Epithelial cell of esophagus (primary cell): ENCODE measurements around the gene BCKDHA.

Experiments used
- DNase-seq: peaks from one replicate; pipeline ENCODE4 v3.0.0; 2010; ENCODE audit warnings: low read depth
- H3K4me3 ChIP-seq: 2 replicates; pipeline ENCODE4 v1.5.1; 2011; ENCODE audit warnings: mild to moderate bottlenecking, low read length, control low read depth
- TF ChIP-seq, protein P1 (sequence below): IDR thresholded peaks from 2 replicates; pipeline ENCODE4 v1.5.1; 2011; ENCODE audit warnings: low read depth, mild to moderate bottlenecking, low read length, control low read depth, inconsistent platforms; ENCODE audit not compliant: insufficient read depth; ENCODE audit errors: missing control alignments

BCKDHA gene

DNA sequence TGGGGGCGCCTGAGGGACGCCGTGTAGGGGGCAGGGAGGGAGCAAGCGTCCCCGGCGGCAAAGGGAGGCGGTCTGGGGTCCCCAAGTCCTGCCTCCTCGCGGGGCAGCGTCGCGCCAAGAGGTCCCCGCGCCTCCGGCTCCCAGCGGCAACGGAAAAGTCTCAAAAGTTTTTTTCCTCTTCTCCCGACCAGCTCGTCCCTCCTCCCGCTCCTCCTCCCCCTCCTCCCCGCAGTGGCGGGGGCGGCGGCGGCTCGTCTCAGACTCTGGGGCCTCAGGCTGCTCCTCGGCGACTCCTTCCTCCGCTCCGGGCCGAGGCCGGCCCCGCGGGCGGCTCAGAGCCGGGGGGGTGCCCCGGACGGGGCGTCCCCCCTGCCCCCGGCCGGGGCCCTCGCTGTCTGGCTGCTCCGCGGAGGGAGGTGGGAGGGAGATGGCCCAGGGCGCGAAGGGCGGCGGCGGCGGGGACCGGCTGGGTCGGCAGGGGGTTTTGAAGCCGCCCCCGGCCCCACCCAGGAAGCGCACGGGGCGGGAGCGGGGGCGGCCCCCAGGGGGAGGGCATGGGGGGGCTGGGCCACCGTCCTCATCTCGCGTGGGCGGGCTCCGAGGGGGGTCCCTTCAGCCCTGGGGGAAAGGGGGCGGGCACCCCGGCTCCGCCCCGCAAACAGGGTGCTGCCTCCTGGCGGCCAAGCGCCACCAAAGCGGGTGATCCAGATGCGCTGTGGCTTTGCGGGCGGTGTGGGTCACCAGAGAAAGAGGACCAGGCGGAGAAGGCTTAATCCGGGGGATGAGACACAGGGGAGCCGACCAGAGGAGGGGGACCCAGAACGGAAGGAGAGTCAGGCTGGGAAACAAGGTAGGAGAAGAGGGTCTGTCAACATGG, 43.9 kb upstream of the BCKDHA start, which contains the start of gene TGFB1:
Gene TGFB1 (minus strand): TSS at position 457 of the 877 bp plus-strand sequence. CDS start 878 bp downstream, outside the sequence.
- peak; percentile 82 for DNase-seq
- TF ChIP-seq, protein P1, sequence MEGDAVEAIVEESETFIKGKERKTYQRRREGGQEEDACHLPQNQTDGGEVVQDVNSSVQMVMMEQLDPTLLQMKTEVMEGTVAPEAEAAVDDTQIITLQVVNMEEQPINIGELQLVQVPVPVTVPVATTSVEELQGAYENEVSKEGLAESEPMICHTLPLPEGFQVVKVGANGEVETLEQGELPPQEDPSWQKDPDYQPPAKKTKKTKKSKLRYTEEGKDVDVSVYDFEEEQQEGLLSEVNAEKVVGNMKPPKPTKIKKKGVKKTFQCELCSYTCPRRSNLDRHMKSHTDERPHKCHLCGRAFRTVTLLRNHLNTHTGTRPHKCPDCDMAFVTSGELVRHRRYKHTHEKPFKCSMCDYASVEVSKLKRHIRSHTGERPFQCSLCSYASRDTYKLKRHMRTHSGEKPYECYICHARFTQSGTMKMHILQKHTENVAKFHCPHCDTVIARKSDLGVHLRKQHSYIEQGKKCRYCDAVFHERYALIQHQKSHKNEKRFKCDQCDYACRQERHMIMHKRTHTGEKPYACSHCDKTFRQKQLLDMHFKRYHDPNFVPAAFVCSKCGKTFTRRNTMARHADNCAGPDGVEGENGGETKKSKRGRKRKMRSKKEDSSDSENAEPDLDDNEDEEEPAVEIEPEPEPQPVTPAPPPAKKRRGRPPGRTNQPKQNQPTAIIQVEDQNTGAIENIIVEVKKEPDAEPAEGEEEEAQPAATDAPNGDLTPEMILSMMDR: peak; percentile 80
- H3K4me3 ChIP-seq: peak within 1 kb of the TSS; percentile 75

DNA sequence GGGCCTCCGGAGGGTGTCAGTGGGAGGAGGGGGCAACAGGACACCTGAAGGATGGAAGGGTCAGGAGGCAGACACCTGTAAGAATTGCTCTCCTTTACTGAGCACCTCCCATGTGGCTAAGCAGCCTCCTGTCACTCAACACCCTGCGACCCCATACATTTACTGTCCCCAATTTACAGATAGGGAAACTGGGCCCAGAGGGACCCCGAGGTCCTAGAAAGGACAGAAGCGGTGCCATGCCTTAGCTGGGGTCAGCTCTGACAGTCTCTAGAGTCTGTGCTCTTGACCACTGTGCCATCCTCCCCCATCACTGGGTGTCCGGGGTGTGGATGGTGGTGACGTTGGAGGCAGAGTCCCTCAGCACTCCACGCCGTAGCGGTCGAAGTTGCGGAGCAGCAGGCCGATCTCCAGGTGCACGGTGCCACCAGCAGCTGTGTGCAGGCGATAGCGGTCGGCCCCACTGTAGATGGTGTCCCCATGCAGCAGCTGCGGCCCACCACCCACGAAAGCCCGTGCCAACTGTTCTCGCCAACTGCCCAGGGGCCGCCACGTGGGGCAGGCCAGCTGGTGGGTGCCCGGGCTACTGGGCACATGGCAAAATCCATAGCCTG, 43.2 kb upstream of the BCKDHA start:
- no peak for DNase-seq
- peak overlapping the region; percentile 75 for H3K4me3 ChIP-seq
- TF ChIP-seq, protein P1: no peak

DNA sequence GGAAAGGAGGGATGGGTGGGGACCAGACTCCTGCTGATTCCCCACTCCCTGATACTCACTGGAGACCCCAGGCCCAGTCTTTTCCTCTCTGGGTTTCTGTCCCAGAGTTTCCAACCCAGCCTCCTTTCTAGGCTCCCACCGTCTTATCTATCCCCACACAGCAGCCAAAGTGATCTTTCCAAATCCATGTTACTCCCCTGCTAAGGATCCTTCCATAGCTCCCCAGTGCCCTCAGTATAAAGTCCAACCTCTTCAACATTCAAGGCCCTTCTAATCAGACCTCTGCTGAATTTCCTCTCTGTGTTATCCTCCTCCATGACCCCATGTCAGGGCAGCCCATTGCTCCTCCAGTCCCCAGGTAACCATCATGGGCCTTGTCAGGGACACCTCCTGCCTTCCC, 42.6 kb upstream of the BCKDHA start:
- DNase-seq: no peak
- no peak overlapping the region for H3K4me3 ChIP-seq
- TF ChIP-seq, protein P1: no peak

GRCh38 chr19:41355802-41356201, 41.8 kb upstream of the BCKDHA start:
- no peak for DNase-seq
- TF ChIP-seq, protein P1: no peak
- H3K4me3 ChIP-seq: no peak overlapping the region

- DNase-seq: no peak
These were observed 40.5 kb upstream of the BCKDHA start for GRCh38 chr19:41356984-41357739.

DNA sequence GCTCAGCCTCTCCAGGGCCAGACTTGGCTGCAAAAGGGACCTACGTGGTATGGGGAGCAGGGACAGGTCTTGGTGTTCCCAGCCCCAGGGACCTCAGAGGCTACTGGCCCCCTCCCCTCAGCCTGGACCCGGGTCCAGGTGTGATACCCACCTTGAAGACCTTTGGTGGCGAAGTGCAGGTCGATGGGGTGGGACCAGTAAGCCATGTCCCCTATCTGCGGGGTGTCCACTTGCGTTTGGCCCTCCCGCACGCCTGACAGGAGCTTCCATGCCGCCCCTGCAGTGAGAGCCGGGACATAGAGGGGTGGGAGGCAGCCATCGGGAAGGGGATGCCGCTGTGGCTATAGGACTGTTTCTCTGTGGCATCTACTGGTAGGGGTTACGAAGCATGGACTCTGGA, 39.9 kb upstream of the BCKDHA start:
- H3K4me3 ChIP-seq: no peak overlapping the region
- no peak for DNase-seq
- TF ChIP-seq, protein P1: no peak

More at GRCh38 chr19:41356984-41357739, 40.5 kb upstream of the BCKDHA start:
- TF ChIP-seq, protein P1: no peak
- H3K4me3 ChIP-seq: no peak overlapping the region
